ENCODE results near the gene SLC37A1.

The SLC37A1 gene

GRCh38 chr21:42531771-42532170 lies 18.1 kb downstream of the SLC37A1 start:
- no peak for DNase-seq

- peak; percentile 12 for DNase-seq
These were observed 19.0 kb downstream of the SLC37A1 start for GRCh38 chr21:42532466-42533181.

DNA sequence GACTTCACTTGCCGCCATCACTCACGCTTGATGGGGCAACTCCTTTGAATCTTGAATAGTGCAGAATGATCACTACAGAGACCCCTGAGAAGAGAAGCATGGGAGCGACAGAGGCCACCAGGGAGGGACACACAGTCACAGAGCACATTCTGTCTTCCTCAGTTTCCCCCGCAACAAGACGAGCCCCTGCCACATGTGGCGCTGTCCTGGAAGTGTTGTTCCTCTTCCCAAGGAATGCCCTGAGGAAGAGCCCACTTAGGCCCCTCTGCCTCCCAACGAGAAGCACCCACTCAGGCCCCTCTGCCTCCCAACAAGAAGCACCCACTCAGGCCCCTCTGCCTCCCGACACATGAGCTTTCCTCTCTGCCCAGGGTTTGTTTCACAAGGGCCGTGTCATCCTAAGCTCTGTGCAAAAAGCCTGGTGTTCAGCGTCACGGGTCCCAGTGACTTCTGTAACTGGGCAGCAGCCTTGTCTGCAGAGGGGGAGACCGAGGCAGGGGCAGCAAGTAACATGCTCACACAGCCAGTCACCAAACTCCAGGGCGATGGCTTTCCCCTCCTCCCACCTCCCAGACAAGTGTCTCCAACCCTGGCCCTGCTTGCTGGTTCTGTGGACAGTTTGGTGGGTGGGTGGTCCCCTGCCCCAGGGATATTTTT lies 19.8 kb downstream of the SLC37A1 start:
- DNase-seq: no peak

DNA sequence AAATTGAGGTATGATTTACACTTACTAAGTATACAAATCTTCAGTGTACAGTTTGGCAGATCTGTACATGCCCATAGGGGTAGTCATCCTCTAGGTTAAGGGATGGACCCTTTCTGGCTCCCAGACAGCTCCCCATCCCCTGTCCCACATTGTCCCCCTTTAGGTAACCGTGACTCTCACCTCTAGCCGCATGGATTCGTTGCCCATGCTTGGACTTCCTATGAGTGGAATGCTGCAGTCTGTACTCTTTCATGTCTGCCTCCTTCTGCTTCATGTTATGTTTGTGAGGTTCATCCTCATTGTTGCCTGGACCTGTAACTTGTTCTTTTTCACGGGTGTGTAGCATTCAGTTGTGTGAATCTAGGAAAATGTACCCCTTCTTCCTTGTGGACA lies 20.3 kb downstream of the SLC37A1 start:
- DNase-seq: no peak

DNA sequence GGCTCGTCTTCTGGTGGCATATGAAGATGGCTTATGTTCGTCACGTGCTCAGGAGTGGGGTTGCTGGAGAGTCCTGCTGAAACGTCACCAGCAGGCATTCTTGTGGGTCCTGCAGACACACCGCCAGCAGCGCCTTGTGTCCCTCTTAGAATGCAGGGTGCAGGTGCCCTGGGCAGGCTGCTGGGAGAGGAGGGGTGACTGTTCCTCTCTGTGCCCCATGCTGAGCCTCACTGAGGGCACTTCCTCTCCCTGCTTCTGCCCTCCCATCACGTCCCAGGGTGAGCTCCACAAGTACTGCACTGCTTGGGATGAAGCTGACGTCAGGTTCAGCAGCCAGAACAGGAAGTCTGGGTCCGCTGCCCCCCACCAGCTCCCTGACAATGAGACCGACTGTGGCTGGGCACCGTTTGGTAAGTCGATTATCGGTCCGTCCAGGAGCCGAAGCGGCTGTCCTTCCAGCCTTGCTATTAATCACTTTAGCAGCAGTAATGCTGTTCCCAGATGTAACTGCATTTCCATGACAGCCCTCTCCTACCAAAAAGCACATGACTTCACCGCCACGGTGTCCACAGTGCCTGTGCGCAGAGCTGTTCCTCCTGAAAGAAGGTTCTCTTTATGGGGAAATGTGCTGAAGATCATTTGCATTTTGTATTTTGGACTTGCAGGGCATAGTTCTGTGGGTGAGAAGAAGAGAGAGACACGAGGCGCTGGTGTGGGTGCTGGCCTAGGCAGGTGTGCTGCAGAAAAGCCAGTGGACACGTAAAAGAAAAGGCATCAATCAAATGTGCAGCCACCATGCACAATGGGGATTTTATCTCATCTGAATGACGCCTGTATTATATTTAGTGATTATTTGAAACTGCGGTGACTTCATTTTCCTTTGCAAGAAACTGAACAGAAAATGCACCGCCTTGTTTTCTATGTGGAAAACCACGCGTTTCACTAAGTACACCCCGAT lies 21.0 kb downstream of the SLC37A1 start:
- no peak for DNase-seq

DNA sequence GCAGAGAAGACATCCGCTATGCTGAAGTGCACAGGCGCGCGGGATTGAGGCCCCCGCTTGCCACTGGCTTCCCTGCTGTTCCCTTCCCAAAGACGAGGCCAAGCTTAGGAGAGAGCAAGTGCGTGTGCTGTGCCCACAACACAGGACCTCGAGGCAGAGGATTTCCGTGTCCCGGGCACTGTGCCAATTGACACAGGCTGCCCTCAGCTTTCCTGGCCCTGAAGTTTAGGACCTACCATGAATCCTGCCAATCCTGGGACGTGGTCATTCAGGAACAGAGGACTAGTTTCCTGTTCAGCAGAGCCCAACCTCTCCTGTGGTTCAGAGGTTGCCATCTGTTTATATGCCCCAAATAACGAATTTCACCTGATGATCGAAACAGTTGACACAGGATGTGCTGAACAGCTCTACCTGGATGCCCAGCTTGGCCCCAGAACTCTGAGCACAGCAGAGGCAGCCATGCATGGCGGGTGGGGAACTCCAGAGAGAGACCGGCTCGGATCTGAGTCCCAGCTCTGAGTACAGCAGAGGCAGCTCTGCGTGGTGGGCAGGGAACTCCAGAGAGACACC lies 22.0 kb downstream of the SLC37A1 start:
- DNase-seq: peak; percentile 16

GRCh38 chr21:42536601-42537000 lies 22.9 kb downstream of the SLC37A1 start:
- DNase-seq: no peak

DNA sequence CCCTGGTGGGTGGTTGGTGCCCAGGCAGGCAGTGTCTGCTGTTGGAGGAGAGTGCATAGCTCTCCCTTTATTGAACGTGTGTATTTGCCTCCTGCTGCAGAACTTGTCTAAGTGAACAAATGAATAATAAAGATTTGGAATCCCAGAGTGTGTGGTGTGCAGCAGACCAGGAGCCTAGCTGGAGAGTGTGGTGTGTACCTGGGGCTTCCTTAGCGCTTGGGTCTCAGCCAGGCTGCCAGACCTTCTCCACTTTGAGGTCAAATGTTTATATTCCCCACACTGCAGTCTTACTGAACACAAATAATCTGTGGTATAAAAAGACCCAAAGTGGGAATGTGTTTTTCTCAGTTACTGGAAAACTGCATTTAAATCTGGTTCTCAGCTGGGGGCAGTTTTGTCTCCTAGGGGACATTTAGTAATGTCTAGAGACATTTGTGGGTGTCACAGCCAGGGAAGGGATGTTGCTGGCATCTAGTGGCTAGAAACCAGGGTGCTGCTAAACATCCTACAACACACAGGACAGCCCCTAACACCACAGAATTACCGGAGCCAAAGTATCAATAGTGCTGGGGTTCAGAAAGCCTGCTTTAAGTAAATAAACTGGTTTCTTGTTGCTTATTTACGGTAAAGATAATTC lies 23.6 kb downstream of the SLC37A1 start:
- peak; percentile 13 for DNase-seq

GRCh38 chr21:42538479-42539275 lies 25.0 kb downstream of the SLC37A1 start:
- no peak for DNase-seq

- no peak for DNase-seq
These were observed 25.7 kb downstream of the SLC37A1 start for GRCh38 chr21:42539342-42539741.

GRCh38 chr21:42539931-42540343 lies 26.3 kb downstream of the SLC37A1 start:
- DNase-seq: no peak

DNA sequence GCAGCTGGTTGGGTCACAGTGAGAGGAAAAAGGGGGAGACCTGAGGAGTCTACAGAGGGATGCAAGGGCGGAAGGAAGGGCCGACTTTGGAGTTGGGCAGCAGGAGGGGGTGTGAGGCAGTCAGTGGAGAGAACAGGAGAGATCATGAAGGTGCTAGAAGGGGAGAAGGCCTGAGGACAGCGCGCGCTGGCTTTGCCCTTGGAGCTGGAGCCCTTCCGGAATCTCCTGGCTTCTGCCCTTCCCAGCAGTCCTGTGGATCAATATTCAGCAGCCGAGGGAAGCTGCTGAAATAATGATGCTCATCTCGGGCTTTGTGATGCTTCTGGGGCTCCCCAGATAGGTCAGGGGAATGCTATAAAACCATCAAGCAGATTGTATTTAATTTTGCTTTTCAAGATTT lies 26.7 kb downstream of the SLC37A1 start:
- DNase-seq: no peak

DNA sequence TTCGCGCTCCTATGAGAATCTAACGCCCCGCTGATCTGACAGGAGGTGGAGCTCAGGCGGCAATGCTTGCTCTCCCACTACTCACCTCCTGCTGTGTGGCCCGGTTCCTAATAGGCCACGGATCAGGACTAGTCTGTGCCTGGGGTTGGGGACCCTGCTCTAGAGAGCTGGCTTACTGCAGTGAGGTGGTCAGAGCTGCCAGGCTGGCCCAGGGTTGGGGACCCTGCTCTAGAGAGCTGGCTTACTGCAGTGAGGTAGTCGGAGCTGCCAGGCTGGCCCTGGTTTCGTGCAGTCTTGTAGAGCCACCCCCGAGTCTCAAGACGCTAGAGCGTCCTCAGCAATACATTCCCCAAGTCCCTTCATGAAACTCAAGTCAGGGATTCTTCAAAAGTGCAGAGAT lies 27.5 kb downstream of the SLC37A1 start:
- DNase-seq: no peak

DNA sequence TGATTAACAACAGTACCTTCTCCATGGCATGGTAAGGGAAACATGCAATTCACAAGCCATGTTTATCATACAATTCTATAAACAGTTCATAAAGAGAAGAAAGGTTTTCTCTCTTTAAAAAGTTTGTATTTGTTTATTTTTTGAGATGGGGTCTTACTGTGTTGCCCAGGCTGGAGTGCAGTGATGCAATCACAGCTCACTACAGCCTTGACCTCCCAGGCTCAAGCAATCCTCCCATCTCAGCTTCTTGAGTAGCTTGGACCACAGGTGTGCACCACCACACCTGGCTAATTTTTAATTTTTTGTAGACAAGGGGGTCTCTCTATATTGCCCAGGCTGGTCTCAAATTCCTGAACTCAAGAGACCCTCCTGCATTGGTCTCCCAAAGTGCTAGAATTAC lies 28.0 kb downstream of the SLC37A1 start:
- no peak for DNase-seq

DNA sequence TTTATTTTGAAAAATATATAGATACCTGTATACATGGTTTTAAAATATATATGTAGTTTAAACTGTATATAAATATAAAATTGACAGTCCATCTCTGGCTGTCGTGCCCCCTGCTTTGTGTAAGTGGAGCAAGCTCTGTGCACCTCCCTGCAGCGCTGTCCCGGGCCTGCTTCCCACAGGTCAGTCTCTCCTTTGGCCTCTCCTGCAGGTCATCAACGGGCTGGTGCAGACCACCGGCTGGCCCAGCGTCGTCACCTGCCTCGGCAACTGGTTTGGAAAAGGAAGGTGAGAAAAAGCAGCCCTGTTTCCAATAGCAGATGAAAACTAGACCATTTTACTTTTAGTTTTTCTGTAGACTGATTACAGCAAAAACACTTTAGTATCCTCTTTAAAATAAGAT lies 28.5 kb downstream of the SLC37A1 start:
- DNase-seq: no peak

- DNase-seq: no peak
These were observed 28.9 kb downstream of the SLC37A1 start for GRCh38 chr21:42542596-42542995.

- DNase-seq: no peak
These were observed 29.6 kb downstream of the SLC37A1 start for GRCh38 chr21:42543106-42543847.

- DNase-seq: no peak
These were observed 30.9 kb downstream of the SLC37A1 start for GRCh38 chr21:42544544-42544943.

GRCh38 chr21:42545317-42545716 lies 31.7 kb downstream of the SLC37A1 start:
- DNase-seq: no peak

DNA sequence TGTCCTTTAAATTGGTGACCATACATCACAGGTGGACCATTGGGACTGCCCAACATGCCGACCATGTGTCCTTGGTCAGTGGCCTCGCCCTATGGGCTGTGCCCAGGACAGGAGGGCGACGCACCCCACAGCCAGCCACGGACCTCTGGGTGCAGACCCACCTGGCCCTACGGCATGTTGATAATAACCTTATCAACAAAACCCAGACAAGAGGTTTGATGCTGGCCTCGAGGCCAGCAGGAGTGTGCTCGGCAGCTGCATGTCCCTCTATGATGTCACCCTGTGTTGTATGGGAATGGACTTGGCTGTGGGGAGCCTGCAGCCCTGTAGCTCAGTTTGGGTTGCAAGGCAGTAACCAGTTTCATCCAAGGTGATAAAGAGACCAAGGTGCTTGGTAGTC lies 32.1 kb downstream of the SLC37A1 start:
- DNase-seq: no peak

DNA sequence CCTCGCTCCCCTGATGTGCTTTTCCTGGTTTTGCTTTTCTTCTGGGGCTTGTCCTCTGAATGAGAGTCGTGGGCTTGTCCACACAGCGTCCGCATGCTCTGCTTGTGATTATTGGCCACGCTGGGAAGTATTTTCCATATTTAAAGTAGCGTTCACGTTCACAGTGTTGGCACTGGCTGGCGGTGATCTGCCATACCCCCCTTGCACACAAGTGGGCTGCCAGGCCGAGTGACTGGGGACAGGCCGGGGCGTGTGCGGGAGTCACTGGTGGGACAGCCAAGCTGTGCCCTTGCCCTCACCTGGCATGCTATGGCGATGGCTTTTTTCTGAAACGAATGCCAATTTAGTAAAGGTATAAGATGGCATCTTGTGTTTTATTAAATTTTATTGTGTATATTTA lies 32.8 kb downstream of the SLC37A1 start:
- DNase-seq: no peak

Data from NCI-H2029 treated with DMSO at 0.1 percent for 48 hours (cell line).